GM18526 (cell line): ENCODE data around the gene RNF115.

Source experiments
- POLR2A ChIP-seq: IDR thresholded peaks from 3 replicates; pipeline ENCODE4 v1.6.1; 2011; ENCODE audit not compliant: insufficient read length; ENCODE audit errors: extremely low read depth

RNF115 gene

DNA sequence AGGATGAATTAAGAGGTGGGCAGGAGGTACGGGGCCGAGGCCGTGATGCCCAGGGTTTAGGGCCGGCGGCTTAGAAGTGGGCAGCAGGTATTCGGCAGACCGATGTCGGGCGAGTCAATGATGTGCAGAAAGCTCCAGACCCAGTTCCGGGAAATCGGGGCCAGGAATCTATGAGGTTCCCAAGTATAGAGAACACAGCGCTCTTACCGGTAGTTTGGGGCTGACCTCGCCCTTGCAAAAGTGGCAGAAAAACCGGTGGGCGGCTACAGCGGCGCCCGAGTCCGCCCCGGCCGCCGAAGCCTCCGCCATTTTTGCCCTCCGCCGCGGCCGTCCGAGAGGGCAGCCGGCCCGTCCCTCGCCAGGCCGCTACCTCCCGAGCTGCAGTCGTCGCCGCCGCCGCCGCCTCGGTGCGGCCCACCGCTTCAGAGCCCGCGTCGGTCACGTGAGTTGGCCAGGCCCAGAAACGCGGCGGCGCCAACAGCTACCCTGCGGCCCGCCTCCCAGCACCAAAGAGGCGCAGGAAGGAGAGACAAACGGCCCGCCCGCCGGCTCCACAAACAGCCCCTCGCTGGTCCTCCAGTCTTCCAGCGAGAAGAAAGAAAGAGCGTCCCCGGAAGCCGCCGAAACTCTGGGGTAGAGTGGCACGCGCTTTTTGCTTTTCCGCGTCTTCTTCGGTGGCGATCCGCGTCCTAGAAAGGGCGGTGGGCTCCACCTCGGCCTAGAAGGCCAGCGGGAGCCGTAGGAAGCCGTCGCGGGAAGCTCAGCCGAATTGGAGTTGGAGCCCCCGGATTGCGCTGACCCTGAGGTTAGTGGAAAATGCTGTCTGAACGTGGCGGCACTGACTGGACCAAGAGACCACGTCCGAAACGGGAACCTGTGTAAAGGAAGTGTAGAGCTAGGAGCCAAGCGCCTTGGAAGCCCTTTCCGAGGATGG lies at the start of gene RNF115, which contains the start of gene POLR3C:
Gene RNF115 (minus strand): TSS at position 531 of the 934 bp plus-strand sequence. CDS start 222 bp downstream, at position 309.
Gene POLR3C (plus strand): TSS at position 636 of the 934 bp plus-strand sequence. CDS start 1,577 bp downstream, outside the sequence.
- peak; percentile 70 for TF ChIP-seq POLR2A

DNA sequence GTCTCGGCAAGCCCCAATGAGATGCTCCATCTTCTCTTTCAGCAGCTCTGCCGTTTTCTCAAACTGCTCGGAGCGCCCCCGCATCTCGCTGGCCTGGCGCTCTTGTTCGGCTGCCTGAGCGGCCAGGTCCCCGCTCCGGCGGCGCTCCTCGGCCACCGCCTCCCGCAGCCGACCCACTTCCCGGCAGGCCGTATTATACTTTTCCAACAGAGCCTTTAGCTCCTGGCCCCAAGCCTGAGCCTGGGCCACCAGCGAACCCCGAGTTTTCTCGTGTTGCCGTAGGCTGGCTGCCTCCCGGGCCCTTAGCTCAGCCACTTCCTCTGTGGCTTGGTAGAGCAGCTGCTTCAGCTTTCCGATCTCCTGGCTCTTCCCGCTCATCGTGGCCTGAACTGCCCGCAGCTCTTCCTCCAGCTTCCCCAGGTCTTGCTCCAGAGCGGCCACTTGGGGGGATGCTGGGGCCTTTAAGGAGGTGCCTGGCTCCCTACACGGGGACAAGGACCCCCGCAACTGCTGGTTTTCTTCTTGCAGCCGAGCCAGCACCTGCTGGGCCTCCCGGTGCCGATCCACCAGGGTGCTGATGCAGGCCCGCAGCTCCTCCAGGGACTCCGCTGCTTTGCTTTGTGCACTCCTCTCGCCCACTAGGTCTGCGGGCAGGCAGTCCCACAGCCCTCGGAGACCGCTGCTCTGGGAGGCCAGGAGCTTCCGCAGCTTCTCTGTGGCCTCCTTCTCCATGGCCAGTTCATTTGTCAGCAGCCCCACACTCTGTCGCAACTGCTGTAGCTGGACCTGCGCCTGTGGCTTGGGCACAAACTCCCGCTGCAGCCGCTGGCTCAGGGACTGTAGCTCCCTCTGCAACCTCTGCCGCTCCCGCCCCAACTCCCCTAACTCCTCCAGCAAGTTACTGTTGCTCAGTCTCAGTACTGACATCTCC lies 48.4 kb upstream of the RNF115 start:
- no peak for TF ChIP-seq POLR2A

DNA sequence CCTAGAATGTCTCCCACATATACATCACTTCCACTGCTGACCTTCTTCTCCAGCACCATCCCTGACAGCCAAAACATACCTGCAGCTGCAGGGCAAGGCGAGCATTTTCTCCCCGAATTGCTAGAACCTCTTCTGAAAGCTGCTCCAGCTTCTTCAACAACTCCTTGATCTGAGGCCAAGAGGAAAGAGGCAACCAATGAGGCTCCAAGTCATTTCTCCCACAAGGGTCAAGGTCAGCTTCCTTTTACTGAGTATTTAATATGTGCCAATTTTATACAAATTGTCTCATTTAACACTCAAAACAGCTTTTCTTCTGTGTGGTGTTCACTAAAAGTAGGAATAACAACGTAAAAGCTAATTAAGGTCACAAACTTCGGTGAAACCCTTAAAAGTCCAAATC lies 44.3 kb upstream of the RNF115 start:
- no peak for TF ChIP-seq POLR2A

DNA sequence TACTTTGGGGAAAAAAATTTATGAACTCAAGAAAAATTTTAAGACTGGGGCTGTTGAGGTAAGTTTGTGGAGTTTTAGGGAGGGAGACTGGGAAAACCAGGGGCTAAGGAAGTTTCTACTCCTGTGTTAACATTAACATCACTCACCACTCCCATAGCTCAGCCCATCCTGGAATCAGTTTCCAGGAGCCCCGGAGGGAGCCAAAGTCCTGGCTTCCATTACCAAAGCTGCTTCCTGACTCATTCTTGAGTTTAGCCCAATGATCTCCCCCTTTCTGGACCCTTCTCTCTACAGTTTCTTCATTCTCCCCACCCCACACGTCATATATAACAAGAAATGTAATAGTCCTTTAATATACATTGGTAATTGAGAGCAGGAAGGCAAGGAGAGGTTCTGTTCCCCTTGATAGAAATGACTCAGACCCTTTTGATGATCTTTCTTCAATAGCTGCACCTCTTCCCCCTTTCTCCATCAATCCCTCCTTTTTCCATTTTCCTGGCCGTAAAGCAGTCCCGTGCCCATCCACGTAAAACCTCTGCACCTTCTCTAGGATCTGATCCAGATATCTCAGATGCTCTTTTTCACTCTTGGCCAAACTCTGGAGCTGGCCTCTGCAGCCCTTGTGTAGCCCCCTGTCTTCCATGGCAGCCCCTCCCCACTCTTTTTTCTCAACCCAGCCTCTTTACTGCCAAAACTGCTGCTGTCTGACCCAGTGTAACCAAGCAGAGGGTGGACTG lies 39.6 kb upstream of the RNF115 start:
- no peak for TF ChIP-seq POLR2A

DNA sequence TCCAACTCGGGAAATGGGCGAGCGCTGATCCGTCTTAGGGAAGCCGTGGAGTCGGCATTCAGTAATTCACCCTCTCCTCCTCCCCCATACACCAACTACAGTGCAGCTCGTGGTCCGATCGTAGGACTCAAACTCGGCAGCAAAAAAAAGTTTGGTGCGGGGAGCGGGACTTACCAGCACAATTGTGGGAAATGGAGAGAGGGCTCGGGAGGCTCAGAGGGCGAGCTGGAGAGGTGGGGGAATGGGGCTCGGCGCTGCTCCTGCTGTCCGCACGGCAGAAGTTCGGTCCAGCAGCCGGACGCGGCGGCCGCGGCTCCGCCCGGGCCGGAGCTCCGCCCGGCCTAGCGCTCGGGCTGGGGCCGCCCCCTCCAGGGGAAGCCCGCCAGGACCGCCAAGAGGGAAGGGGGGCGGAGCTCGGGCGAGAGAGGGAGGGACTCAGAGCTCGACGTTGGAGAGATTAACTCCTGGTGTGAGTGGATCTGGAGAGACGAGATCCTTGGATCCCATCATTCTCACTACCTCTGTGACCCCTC lies 35.7 kb upstream of the RNF115 start:
- TF ChIP-seq POLR2A = peak; percentile 29

DNA sequence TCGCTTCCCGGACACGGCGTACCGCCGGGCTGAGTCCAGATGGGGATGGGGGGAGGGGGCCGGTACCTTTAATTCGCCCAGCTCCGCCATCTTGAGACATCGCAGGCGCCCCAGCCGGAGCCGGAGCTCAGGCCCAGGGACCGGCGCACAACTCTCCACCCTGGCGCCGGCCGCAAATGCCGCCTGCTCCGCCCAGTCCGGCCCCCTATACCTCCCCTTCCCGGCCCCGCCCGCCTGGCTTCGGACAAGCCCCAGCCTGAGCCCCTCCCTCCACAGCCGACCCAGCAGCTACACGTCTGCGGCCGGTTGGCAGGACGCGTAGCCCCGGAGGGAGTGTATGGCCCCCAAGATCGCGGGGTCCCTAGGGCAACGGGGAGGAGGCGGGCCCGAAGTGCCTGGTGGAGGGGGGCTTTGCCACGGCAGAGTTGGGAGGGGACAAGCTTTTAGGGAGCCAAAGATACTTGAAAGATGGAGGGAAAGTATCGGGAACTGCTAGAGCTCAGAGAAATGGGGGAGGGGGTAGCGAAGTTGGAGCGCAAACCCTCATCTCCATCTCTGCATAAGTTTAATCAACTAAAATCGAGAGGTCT lies 35.1 kb upstream of the RNF115 start, which contains the start of gene PIAS3:
Gene PIAS3 (minus strand): TSS at position 181 of the 590 bp plus-strand sequence. CDS start 91 bp downstream, at position 90.
- no peak for TF ChIP-seq POLR2A

DNA sequence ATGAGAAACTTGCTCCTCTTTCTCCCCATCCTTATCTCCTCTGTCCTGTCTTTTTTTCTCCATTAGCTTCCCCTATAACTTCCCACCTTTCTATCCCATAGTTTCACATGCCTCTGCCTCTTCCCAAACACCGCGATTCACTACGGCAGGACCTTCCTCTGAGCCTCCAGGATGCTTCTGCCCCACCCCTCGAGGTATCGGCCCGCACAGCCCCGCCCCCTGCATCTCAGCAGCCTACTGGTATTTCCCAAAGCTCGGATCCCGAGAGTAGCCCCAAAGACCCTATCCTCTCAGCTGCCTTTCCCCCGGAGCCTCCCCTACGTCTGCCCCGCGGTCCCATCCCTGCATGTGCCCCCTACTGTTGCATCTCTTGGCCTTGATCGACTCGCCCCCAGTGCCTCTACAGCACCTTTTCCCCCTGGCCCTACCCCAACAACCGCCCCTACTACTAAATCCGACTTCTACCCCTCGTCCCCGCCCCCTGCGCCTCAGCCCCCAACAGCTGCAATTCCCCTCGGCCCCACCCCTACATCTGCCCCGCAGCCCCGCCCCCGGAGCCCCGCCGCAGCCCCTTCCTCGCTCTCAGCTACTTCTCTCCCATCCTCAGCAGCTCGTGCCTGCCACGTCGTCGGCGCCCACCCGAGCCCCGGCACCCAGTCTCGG lies 34.5 kb upstream of the RNF115 start:
- no peak for TF ChIP-seq POLR2A

DNA sequence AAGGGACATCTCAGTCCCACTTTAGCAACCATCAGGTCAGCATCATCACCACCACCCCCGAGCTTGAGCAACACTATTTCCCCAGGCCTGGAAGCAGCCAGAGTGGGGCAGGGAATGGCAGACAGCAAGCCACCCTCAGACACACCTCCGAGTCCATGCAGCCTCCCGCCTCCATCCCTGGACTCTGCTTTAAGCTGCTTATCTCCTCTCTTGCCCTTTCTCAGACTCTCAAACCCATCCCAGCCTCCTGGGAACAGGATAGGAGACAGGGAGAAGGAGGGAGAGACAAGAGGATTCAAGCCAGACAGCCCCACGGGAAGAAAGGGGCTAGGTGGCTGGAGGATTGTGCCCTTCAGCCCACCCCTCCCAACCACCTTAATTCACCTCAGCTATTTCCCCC lies 33.3 kb upstream of the RNF115 start:
- no peak for TF ChIP-seq POLR2A

DNA sequence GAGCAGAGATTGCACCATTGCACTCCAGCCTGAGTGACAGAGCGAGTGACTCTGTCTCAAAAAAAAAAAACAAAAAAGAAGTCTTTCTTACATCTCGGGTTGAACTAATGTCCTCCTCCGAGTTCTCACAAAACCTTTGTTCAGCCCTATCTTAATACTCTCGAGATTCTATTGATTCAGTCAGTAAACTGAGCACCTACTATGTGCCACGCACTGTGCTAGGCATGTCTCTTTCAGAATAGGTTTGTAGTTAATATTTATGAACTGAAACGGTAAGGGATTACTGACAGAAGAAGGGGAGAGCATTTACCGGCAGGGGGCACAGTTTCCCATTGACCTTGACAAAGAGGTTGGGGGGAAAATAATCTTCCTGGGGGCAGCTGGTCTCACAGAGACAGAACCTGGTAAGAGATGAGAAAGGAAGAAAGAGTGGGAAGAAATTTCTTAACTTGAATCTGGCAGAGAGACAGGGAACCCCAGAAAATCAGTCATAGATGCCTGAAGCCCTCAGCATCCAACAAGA lies 31.6 kb upstream of the RNF115 start:
- no peak for TF ChIP-seq POLR2A

DNA sequence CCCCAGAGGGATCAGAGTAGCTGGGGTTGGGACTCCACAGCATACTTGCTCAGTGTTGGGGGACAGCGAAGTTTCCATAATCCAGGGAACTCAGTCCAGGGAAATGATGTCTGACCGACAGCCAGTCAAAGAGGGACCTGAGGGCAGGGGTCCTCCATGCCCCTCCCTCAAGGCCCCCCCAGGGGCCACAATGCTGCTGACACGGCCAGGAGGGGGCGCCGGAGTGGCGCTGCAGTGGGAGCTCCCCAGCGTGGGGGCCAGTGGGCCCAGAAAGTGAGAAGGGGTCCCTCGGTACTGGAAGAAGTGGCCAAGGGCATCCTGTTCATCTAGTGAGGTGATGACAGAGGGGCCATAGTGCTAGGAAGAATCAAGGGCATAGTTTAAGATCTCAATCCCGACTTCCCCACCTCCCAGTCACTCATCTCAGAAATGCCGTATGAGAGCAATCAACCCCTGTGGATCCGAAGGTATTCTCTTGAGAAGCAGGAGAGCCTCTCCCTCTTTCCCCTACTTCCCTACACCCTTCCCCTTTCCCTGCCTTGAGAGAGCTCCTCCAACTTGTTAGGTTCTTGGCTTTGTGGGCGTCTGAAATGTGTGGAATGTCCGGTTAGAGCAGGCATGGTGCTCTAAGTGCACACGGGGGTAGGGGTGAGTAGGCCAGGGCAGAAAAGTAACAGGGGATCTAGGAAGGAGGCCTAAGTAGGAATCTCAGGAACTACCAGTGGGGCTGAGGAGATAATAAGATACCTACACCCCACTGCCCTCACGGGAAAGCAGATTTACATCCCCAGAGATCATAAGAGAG lies 25.7 kb upstream of the RNF115 start:
- no peak for TF ChIP-seq POLR2A

DNA sequence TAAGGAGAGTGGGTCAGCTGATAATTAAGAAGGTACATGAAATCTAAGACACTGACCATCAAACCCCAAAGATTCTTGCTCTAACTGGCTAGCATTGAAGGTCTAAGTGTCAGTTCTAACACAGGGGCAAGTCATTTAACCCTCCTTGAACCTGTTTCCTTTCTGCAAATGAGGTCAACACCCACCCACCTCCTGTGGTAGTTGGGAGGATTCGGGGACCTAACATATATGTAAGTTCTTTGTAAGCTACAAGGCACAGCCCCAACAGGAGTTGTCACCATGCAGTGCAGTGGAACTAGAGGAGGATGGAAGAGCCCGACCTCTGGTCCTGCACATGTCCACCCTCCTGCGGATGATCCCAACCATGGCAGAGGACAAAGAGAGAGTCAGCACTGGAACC lies 23.9 kb upstream of the RNF115 start:
- no peak for TF ChIP-seq POLR2A

DNA sequence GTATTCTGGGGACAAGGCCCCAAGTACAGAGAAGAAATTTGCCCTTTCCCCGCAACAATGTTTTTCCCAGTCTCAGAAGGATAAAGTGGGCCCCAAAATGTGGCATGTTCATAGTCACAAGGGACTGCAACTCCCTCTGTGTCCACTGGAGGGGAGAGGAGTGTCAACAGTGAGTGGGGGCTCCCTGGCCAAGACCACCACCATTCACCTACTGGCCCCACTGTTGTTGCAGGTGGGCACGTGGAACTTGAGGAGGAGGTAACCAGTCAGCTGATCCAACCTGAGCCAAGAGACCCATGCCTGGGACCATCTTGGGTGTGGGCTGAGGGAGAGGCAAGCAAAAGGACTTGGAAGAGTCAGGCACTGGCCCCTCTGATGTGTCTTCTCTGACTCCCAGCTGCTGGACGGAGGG lies 22.3 kb upstream of the RNF115 start:
- no peak for TF ChIP-seq POLR2A

DNA sequence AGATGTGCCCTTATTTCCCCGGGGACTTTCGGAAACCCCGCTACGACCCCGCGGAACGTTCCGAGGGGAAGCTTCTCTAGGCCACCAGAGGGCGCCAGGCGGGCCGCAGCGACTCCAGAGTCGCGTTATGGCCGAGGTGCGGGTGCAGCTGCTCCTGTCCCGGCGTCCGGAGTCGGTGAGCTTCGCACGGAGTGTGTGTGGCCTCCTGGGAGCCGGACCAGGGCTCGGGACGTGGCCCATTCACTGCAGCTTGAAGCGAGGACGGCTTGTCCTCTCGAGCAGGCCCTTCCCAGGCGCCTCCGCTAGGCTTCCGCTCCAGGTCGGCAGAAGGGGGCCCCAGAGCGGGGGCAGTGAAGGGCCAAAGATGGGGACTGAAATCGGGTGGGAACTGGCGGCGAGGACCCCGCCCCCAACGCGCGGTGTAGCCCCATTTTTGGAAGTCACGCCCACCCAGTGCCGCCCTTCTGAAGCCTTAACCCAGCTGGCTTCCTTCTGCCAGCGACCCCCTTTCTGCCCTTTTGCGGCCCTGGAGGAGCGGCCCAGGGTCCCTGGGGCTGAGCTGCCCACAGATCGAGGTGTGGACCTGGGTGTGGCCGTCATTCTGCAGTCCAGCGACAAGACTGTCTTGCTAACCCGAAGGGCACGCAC lies 21.7 kb upstream of the RNF115 start, which contains the start of gene NUDT17:
Gene NUDT17 (plus strand): TSS at position 117 of the 648 bp plus-strand sequence. CDS start 11 bp downstream, at position 128.
- peak; percentile 67 for TF ChIP-seq POLR2A
